COLO668 (cell line): Measurements from ENCODE around the gene SPDYE2.
"Not testable (repeated sequence)": the region's sequence is repeated elsewhere in the genome, so short reads cannot be mapped to it uniquely, and the experiment has no call there.

Experiments used
- DNase-seq: peaks from one replicate; lab custom pipeline; 2025; ENCODE audit not compliant: unreplicated experiment; lab: John Stamatoyannopoulos, UW

The SPDYE2 gene, protein sequence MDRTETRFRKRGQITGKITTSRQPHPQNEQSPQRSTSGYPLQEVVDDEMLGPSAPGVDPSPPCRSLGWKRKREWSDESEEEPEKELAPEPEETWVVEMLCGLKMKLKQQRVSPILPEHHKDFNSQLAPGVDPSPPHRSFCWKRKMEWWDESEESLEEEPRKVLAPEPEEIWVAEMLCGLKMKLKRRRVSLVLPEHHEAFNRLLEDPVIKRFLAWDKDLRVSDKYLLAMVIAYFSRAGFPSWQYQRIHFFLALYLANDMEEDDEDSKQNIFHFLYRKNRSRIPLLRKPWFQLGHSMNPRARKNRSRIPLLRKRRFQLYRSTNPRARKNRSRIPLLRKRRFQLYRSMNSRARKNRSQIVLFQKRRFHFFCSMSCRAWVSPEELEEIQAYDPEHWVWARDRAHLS

GRCh38 chr7:102550808-102551422 is at the start of gene SPDYE2:
TSS of gene SPDYE2 (plus strand) at chr7:102551226. CDS start at chr7:102553256, 2,030 bp downstream.
- DNase-seq: not testable (repeated sequence)

GRCh38 chr7:102503141-102503540 is 47.9 kb upstream of the SPDYE2 start:
- not testable (repeated sequence) for DNase-seq

DNA sequence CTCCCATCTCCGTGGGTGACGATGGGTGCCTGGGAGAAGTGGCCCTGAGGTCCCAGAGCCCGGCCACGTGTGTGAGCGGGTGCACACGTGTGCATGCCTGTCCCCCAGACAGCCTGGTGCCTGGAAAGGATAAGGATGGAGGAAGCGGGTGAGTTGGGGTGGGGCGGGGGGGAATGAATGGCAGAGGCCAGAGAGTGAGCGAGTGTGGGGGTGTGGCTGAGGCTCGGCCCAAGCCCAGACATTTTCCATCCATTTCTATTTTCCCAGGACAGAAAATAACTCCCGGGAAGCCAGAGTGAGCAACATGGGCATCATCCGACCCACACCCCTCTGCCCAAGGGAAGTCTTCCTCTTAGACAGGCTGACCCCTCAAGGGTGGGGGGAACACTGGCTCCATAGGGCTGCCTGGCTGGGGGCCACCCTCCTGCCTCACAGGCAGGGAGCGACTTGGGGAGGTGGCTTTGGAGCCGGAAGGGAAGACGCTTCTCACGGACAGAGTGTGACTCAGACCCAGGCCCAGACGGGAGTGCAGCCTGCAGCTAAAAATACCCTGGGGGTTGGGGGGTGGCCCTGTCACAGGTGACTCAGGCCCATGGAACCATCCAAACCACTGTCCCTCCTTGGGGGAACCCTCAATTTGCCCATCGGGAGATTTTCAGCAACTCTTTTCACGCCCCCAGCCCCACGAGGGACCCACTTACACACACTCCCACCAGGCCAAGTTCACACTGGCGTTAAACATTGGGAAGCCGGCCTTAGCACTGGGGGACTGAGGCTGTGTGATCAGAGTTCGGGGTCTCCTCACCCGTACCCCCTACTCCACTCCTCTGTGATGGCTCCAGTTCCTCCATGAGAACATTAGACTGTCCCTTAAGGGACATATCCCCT is 45.5 kb upstream of the SPDYE2 start:
- not testable (repeated sequence) for DNase-seq

GRCh38 chr7:102507410-102508088 is 43.5 kb upstream of the SPDYE2 start:
- not testable (repeated sequence) for DNase-seq

DNA sequence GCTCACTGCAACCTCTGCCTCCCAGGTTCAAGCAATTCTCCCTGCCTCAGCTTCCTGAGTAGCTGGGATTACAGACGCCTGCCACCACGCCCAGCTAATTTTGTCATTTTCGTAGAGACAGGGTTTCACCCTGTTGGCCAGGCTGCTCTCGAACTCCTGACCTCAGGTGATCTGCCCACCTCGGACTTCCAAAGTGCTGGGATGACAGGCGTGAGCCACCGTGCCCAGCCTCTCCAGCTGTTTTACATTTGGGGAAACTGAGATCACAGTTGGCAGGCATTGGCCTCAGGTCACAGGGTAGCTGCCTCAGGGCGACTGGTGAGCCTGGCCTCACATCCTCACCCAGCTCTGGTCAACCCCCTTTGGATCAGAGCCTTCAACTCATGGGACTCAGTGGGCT is 40.5 kb upstream of the SPDYE2 start:
- not testable (repeated sequence) for DNase-seq

DNA sequence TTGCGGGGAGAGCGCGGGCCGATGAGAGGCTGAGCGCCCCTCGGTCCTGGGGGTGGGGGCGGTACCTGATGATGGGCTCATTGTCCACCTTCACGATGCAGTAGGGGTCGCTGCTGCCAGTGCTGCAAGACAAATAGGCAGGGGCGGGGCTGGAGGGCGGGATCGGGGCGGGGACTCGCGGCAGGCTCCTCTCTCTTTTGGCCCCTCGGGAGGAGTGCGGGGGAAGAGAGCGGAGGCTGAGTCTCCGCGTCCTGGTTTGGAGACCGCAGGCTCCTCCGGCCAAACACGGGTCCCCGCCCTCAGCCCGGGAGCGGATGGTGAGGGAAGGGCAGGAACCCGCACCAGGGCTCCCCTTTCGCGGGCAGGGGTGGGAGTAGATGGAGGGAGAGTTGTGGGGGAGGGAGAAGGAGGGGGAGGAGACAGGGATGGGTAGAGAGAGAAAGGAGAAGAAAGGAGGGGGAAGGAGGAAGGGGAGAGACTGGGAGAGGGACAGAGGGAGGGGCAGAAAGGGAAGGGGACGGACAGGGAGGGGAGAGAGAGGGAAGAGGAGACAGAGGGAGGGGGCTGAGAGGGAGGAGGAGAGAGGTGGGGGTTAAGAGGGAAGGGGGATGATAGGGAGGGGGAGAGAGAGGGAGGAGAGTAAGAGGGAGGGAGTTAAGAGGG is 39.0 kb upstream of the SPDYE2 start:
- DNase-seq: not testable (repeated sequence)

DNA sequence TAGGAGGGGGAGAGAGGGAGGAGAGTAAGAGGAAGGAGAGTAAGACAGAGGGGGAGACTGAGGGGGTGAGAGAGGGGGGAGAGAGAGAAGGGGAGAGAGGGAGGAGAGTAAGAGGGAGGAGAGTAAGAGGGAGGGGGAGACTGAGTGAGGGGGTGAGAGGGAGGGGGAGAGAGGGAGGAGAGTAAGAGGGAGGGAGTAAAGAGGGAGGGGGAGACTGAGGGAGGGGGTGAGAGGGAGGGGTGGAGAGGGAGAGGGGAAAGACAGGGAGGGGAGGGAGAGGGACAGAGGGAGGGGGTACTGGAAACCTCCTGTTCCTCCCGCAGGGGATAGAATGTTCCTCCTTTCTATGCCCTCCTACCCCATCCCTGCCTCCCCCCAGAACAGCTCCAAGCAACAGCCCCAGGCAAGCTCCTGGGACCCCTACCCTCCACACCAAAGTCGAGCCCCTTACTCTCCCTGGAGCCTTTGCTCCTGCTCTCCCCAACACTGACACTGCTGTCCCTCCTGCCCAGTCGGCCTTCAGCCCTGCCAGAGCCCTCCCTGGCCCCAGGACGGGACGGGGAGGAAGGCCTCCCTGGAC is 38.3 kb upstream of the SPDYE2 start:
- not testable (repeated sequence) for DNase-seq

DNA sequence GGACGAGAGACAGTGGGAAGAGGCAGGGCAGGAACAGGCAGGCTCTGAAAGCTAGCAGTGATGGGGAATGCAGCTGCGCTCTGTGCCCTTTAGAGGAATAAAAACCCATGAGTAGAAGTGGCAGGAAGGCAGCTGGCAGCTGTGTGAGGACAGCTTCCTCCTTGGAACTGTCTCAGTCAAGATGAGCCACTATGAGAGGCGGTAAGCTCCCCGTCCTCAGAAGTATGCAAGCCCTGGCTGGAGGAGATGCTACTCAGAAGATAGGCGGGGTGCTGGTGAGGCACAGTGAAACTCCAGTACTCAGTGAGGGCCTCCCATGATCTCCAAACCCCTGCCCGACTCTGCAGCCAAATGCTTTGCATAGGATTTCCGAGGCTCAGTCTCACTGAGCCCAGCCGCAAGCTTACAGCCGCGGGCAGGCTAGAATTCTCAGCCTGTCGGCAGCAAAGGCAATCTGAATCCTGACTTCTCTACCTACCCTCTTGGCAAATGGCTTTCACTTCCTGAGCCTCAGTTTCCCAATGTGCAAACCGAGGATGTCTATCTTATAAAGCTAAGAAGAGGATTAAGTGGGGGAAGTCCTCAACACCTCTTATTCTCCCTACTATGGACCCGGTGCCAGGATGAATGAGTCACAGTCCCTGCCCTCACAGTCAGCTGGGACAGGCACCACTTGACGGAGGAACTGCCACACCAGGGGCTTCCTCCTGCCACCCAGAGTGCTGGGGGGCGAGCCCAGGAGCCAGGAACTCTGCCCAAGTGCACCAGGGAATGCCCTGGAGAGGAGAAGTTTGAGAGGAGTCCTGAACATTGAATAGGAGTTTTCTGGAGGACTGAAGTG is 35.9 kb upstream of the SPDYE2 start:
- not testable (repeated sequence) for DNase-seq

DNA sequence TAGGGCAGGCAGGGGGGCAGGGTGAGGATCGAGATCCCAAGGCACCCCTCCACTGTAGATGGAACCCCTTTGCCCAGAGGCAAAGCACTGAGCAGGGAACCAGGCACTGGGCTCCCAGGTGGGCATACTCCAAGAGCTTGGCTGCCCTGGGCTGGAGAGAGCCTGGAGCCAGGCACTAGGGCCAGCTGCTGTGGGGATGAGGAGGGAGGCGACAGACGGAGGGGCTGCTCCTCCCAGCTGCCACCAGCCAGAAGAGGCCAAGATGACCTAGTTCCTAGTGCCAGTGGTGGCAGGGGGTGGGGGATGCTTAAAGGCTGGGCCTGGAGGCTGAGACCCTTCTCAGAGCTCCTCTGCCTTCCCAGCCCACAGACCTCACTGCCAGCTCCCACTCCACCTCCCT is 35.1 kb upstream of the SPDYE2 start:
- DNase-seq: not testable (repeated sequence)

DNA sequence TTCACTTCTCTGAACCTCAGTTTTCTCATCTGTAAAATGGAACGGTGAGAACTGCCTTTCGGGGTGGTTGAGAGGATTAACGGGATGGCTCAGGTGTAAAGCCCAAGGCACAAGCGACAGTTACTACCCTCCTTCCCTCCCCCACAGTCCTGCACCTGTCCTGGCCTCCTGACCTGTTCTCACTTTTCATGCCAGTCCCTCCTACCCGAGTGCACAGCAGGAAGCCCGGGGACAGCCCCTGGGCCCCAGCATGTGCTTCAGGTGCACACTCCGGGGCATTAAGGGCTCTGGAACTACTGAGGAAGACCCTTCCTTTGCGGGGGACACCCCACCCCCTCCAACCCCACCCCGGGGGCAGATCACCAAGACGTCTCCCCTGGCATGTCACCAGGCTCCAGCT is 34.1 kb upstream of the SPDYE2 start:
- DNase-seq: not testable (repeated sequence)

- not testable (repeated sequence) for DNase-seq
These were observed 33.4 kb upstream of the SPDYE2 start, which contains the start of gene RASA4B for GRCh38 chr7:102517550-102518147. TSS of gene RASA4B (minus strand) at chr7:102517777. CDS start at chr7:102517710, 67 bp downstream.

- DNase-seq: not testable (repeated sequence)
These were observed 30.2 kb upstream of the SPDYE2 start for GRCh38 chr7:102520797-102521196.

- not testable (repeated sequence) for DNase-seq
These were observed 26.2 kb upstream of the SPDYE2 start for GRCh38 chr7:102524803-102525202.

DNA sequence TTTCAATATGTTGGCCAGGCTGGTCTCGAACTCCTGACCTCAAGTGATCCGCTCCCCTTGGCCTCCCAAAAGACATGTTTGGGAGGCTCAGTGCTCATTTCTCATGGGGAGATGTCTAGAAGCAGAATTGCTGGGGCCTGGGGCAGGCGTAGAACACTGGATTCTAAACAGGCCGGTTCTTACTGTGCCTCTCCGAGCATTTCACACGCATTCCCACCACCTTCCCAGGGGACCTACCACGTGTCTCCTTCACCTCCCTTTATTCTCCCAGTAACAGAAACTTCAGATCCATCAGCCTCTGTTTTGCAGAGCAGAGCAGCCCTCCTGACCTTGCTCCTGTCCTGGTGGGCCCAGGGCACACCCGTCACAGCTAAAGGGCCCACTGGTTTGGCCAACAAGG is 23.8 kb upstream of the SPDYE2 start:
- DNase-seq: not testable (repeated sequence)

GRCh38 chr7:102527822-102528793 is 22.9 kb upstream of the SPDYE2 start:
- not testable (repeated sequence) for DNase-seq

DNA sequence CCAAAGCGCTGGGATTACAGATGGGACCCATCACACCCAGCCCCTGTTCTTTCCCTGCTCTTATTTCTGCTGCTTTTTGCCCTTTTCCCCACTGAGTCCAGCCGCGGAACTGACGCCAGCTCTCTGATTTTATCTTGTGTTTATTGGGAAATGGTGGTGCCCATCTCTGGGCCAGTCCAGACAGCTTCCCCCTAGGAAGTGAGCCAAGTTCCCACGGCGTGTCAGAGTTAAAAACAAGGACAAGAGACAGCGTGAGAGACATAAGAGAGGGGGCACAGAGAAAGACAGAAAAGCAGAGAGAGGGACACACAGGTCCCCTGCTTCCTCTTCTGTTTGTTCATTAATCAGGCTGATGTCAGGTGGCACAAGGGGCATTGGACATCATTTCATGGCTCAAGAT is 19.4 kb upstream of the SPDYE2 start:
- not testable (repeated sequence) for DNase-seq

DNA sequence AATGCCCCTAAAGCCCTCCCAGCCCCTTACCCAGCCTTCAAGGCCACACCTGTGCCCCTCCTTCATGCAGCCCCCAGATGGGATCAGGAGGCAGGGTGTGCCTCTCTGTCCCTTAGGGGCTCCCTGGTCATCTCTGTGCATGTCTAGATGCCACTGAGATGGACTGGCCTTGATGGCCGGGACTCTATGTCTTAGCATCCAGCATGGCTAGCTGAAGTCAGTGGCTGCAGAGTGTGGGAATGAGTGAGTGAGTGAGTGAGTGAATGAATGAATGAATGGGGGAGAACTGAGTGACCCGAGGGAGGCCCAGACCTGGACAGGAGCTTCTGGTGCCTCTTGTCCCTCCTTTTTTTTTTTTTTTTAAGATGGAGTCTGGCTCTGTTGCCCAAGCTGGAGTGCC is 18.9 kb upstream of the SPDYE2 start:
- DNase-seq: not testable (repeated sequence)
